NCI-H1092 treated with DMSO at 0.1 percent for 48 hours (cell line): ENCODE data around the gene SEC23A.
"Not testable (repeated sequence)": the region's sequence is repeated elsewhere in the genome, so short reads cannot be mapped to it uniquely, and the experiment has no call there.

Source experiments
- DNase-seq: peaks from one replicate; lab custom pipeline; 2025; lab: John Stamatoyannopoulos, UW

The SEC23A gene

GRCh38 chr14:39091716-39092115 lies 11.3 kb downstream of the SEC23A start:
- DNase-seq: no peak

GRCh38 chr14:39090548-39091111 lies 12.4 kb downstream of the SEC23A start:
- DNase-seq: no peak

- no peak for DNase-seq
Measured at GRCh38 chr14:39087493-39087892, 15.5 kb downstream of the SEC23A start.

GRCh38 chr14:39085933-39086332 lies 17.1 kb downstream of the SEC23A start:
- no peak for DNase-seq

GRCh38 chr14:39083127-39083526 lies 19.9 kb downstream of the SEC23A start:
- no peak for DNase-seq

GRCh38 chr14:39080886-39081285 lies 22.1 kb downstream of the SEC23A start:
- no peak for DNase-seq

GRCh38 chr14:39071096-39071495 lies 31.9 kb downstream of the SEC23A start:
- DNase-seq: no peak

GRCh38 chr14:39069923-39070322 lies 33.1 kb downstream of the SEC23A start:
- DNase-seq: no peak

GRCh38 chr14:39069169-39069805 lies 33.7 kb downstream of the SEC23A start:
- DNase-seq: not testable (repeated sequence)

GRCh38 chr14:39060818-39061437 lies 42.1 kb downstream of the SEC23A start:
- no peak for DNase-seq

GRCh38 chr14:39055786-39056474 lies 47.1 kb downstream of the SEC23A start:
- no peak for DNase-seq

GRCh38 chr14:39052869-39053454 lies 50.1 kb downstream of the SEC23A start:
- DNase-seq: not testable (repeated sequence)

- DNase-seq: no peak
Measured at GRCh38 chr14:39050389-39050788, 52.6 kb downstream of the SEC23A start.

- not testable (repeated sequence) for DNase-seq
Measured at GRCh38 chr14:39045889-39046288, 57.1 kb downstream of the SEC23A start.

- no peak for DNase-seq
Measured at GRCh38 chr14:39043352-39043943, 59.6 kb downstream of the SEC23A start.

- no peak for DNase-seq
Measured at GRCh38 chr14:39040529-39040928, 62.5 kb downstream of the SEC23A start.

- DNase-seq: no peak
Measured at GRCh38 chr14:39038542-39038941, 64.5 kb downstream of the SEC23A start.

GRCh38 chr14:39036760-39037159 lies 66.3 kb downstream of the SEC23A start:
- no peak for DNase-seq

- DNase-seq: no peak
Measured at GRCh38 chr14:39035336-39035735, 67.7 kb downstream of the SEC23A start.

- peak; percentile 5 for DNase-seq
Measured at GRCh38 chr14:39034481-39035296, 68.3 kb downstream of the SEC23A start.

- DNase-seq: no peak
Measured at GRCh38 chr14:39033371-39033770, 69.7 kb downstream of the SEC23A start.
